ENCODE data around the gene CA5A.

CA5A gene

GRCh38 chr16:87959391-87959990, 23.2 kb upstream of the CA5A start:
- 9% methylated on average over 18 of the region's 23 CpGs for WGBS (ENCODE audit: insufficient coverage)
- no peaks in the 10 kb centered on the region for H3K9me3 ChIP-seq (ENCODE audit: control extremely low read depth in 1 of 5, control insufficient read depth in 4 of 5, insufficient read depth in 2 of 5, low read depth in 1 of 5, low read length in 4 of 5)
- peaks cover 0 to 11% (median 0%) of the 10 kb centered on the region in 4 experiments for H3K36me3 ChIP-seq (ENCODE audit: control insufficient read depth in 4 of 4, insufficient read depth in 4 of 4, low read length in 3 of 4)
- POLR2A ChIA-PET, result interaction anchor here (1.6 kb wide), 1 partner anchor 8 kb away, joined by 5 read pairs; the partner anchor contains the start of gene BANP
- CTCF ChIA-PET, result interaction anchor here (0.7 to 1.5 kb wide), 3 partner anchors 22 to 181 kb away, joined by 3 read pairs; no protein-coding TSS in a partner anchor
- H3K27ac ChIP-seq (ENCODE audit: insufficient read depth in 1 of 2, low read depth in 1 of 2, low read length in 2 of 2, poor library complexity in 1 of 2, severe bottlenecking in 2 of 2), result peak overlapping the region; percentile 26 to 82
- H3K27me3 ChIP-seq (replicated peaks in 2 of 5; ENCODE audit: control insufficient read depth in 4 of 5, insufficient read depth in 5 of 5, low read length in 4 of 5), result no peaks in the 10 kb centered on the region
- H3K4me1 ChIP-seq (ENCODE audit: control extremely low read depth in 1 of 4, control insufficient read depth in 4 of 4, insufficient read depth in 4 of 4, low read length in 3 of 4), result peaks cover 14 to 96% (median 93%) of the 10 kb centered on the region in 4 experiments
- peak; percentile 50 to 72 (median 62) for DNase-seq
- peak overlapping the region; percentile 11 to 78 (median 58) for H3K4me3 ChIP-seq (ENCODE audit: control insufficient read depth in 1 of 7, extremely low read depth in 1 of 7, insufficient read depth in 4 of 7, low read depth in 2 of 7, low read length in 6 of 7)

DNA sequence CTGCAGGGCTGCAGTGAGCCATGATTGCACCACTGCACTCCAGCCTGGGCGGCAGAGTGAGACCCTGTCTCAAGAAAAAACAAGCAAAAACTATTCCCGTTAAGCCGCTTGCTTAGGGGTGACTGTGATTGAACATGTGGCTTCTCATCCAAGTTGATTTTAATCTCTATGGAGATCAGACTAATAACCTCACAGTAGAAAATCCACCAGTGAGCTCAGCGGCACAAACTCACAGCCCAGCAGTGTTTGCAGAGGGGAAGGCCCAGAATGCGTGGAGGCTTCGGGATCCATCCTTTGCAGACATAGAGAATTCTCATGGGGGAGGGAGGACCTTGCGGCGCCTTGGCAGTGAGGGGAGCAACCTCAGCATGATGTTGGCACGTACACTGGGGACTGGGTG, 22.3 kb upstream of the CA5A start:
- Histone ChIP-seq H3K27me3 (replicated peaks in 2 of 5; ENCODE audit: control insufficient read depth in 4 of 5, insufficient read depth in 5 of 5, low read length in 4 of 5) (no peaks in the 10 kb centered on the region), H3K4me1 (ENCODE audit: control extremely low read depth in 1 of 4, control insufficient read depth in 4 of 4, insufficient read depth in 4 of 4, low read length in 3 of 4) (peaks cover 16 to 96% (median 93%) of the 10 kb centered on the region in 4 experiments), H3K9me3 (ENCODE audit: control extremely low read depth in 1 of 5, control insufficient read depth in 4 of 5, insufficient read depth in 2 of 5, low read depth in 1 of 5, low read length in 4 of 5) (no peaks in the 10 kb centered on the region), H3K27ac (ENCODE audit: insufficient read depth in 1 of 2, low read depth in 1 of 2, low read length in 2 of 2, poor library complexity in 1 of 2, severe bottlenecking in 2 of 2) (no peak overlapping the region), H3K4me3 (ENCODE audit: control insufficient read depth in 1 of 7, extremely low read depth in 1 of 7, insufficient read depth in 4 of 7, low read depth in 2 of 7, low read length in 6 of 7) (peak overlapping the region in 3 of 7 experiments; percentile 6 to 78 (median 22)), H3K36me3 (ENCODE audit: control insufficient read depth in 4 of 4, insufficient read depth in 4 of 4, low read length in 3 of 4) (peaks cover 0 to 15% (median 0%) of the 10 kb centered on the region in 4 experiments)
- DNase-seq, result no peak
- WGBS (ENCODE audit: insufficient coverage), result 95% methylated on average over 6 of the region's 9 CpGs
- POLR2A ChIA-PET, result no interaction called here
- CTCF ChIA-PET, result interaction anchor here (1.5 kb wide), 2 partner anchors 10 to 23 kb away, joined by 3 read pairs; no protein-coding TSS in a partner anchor

DNA sequence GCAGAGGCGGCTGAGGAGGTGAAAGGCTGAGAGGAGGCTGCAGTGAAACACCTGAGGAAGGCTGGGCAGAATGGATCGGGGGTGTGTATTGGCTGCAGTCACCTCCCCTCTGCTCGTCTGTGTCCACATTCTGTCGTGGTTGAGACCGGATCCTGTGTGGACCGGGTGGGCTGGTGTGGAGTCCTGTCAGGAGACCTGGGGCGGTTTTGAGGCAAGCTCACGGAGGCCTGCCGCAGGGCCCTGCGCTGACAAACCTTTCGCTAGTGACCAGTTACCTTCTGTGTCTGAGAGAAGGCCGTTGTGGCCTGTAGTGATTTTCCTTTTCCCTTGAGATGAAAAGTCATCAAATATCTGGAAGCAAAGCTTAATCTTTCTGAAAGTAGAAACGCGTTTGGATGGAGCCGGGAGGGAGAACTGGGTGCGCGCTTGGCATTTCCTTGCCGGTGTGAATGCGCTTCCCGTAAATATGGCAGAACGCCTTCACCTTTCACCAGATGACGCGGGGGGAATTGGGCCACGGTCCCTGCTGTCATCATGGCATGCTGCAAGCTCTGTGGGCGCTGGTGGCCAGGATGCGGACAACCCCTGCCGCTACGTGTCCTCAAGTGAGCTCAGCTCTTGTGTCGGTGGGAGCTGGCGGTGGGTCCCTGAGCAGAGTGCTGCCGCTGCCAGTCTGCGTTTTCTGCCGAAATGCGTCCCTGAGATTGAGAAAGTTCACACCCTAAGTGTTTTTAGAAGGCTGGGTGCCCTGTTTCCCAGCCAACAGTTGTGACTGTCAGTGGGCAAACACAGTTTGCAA, 21.2 kb upstream of the CA5A start:
- POLR2A ChIA-PET, result no interaction called here
- peaks cover 23 to 96% (median 93%) of the 10 kb centered on the region in 4 experiments for H3K4me1 ChIP-seq (ENCODE audit: control extremely low read depth in 1 of 4, control insufficient read depth in 4 of 4, insufficient read depth in 4 of 4, low read length in 3 of 4)

DNA sequence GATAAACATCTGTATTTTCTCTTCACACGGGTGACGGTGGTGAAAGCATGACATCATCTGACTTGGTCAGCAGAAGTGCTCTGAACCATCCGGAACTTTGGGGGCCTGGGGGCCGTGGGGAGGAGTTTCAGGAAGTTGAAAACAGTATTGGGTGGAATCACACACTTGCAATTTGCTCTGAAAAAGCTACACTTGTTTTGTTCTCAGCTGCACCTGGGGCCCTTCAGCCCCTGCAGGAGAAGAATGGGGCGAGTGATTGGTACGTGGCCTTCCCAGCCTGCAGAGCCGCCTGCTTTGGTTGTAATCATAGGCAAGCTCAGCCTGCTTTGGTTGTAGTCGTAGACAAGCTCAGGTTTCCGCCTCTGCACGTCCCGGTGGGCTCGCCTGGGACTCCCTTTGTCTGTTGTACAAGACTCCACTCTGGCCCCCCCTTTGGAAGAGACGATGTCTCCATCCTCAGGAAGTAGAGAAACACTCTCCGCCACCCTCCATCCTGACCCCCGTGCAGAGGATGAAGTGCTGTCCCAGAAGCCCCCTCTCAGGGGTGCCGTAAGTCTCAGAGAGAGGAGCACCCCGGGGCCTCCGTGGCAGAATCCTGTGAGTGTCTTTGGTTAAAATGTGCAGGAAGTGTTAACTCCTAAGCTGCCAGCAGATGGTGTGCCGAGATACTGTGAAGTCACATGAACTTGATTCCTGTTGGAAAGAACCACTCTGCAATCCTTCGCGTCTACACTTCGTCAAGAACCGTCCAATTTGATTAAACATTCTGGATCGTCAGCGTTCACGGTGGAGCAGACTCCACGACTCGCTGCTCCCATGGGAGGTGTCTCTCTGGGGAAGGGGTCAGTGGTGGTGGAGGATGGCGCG, 20.3 kb upstream of the CA5A start:
- Histone ChIP-seq H3K9me3 (ENCODE audit: control extremely low read depth in 1 of 5, control insufficient read depth in 4 of 5, insufficient read depth in 2 of 5, low read depth in 1 of 5, low read length in 4 of 5) (no peaks in the 10 kb centered on the region), H3K27ac (ENCODE audit: insufficient read depth in 1 of 2, low read depth in 1 of 2, low read length in 2 of 2, poor library complexity in 1 of 2, severe bottlenecking in 2 of 2) (peak overlapping the region; percentile 76 to 86), H3K27me3 (replicated peaks in 2 of 5; ENCODE audit: control insufficient read depth in 4 of 5, insufficient read depth in 5 of 5, low read length in 4 of 5) (no peaks in the 10 kb centered on the region), H3K36me3 (ENCODE audit: control insufficient read depth in 4 of 4, insufficient read depth in 4 of 4, low read length in 3 of 4) (peaks cover 0 to 16% (median 0%) of the 10 kb centered on the region in 4 experiments), H3K4me3 (ENCODE audit: control insufficient read depth in 1 of 7, extremely low read depth in 1 of 7, insufficient read depth in 4 of 7, low read depth in 2 of 7, low read length in 6 of 7) (peak overlapping the region in 6 of 7 experiments; percentile 38 to 70 (median 60)), H3K4me1 (ENCODE audit: control extremely low read depth in 1 of 4, control insufficient read depth in 4 of 4, insufficient read depth in 4 of 4, low read length in 3 of 4) (peaks cover 24 to 96% (median 92%) of the 10 kb centered on the region in 4 experiments)
- DNase-seq, result peak; percentile 93 to 98 (median 97)
- ChIA-PET POLR2A (interaction anchor here (1.3 kb wide), 1 partner anchor 10 kb away, joined by 3 read pairs; no protein-coding TSS in a partner anchor), CTCF (interaction anchor here (0.7 to 1.5 kb wide), 10 partner anchors 8 to 481 kb away, joined by 3 to 5 read pairs (median 3); no protein-coding TSS in a partner anchor)
- WGBS (ENCODE audit: insufficient coverage), result 12% methylated on average over 24 of the region's 30 CpGs

More for the DNA sequence above, 21.2 kb upstream of the CA5A start:
- H3K27me3 ChIP-seq (replicated peaks in 2 of 5; ENCODE audit: control insufficient read depth in 4 of 5, insufficient read depth in 5 of 5, low read length in 4 of 5), result no peaks in the 10 kb centered on the region
- peak overlapping the region; percentile 76 to 86 for H3K27ac ChIP-seq (ENCODE audit: insufficient read depth in 1 of 2, low read depth in 1 of 2, low read length in 2 of 2, poor library complexity in 1 of 2, severe bottlenecking in 2 of 2)
- CTCF ChIA-PET, result interaction anchor here (1.1 to 1.5 kb wide), 6 partner anchors 9 to 480 kb away, joined by 3 to 5 read pairs (median 3); no protein-coding TSS in a partner anchor
- H3K9me3 ChIP-seq (ENCODE audit: control extremely low read depth in 1 of 5, control insufficient read depth in 4 of 5, insufficient read depth in 2 of 5, low read depth in 1 of 5, low read length in 4 of 5), result no peaks in the 10 kb centered on the region
- peak overlapping the region in 6 of 7 experiments; percentile 38 to 70 (median 60) for H3K4me3 ChIP-seq (ENCODE audit: control insufficient read depth in 1 of 7, extremely low read depth in 1 of 7, insufficient read depth in 4 of 7, low read depth in 2 of 7, low read length in 6 of 7)
- no peak for DNase-seq
- H3K36me3 ChIP-seq (ENCODE audit: control insufficient read depth in 4 of 4, insufficient read depth in 4 of 4, low read length in 3 of 4), result peaks cover 0 to 16% (median 0%) of the 10 kb centered on the region in 4 experiments
- 92% methylated on average over 33 of the region's 34 CpGs for WGBS (ENCODE audit: insufficient coverage)

- no peaks in the 10 kb centered on the region for H3K27me3 ChIP-seq (replicated peaks in 2 of 5; ENCODE audit: control insufficient read depth in 4 of 5, insufficient read depth in 5 of 5, low read length in 4 of 5)
- CTCF ChIA-PET, result interaction anchor here (0.7 to 1.5 kb wide), 6 partner anchors 11 to 481 kb away, joined by 3 to 5 read pairs (median 3); no protein-coding TSS in a partner anchor
- DNase-seq, result no peak
- H3K9me3 ChIP-seq (ENCODE audit: control extremely low read depth in 1 of 5, control insufficient read depth in 4 of 5, insufficient read depth in 2 of 5, low read depth in 1 of 5, low read length in 4 of 5), result no peaks in the 10 kb centered on the region
- H3K27ac ChIP-seq (ENCODE audit: insufficient read depth in 1 of 2, low read depth in 1 of 2, low read length in 2 of 2, poor library complexity in 1 of 2, severe bottlenecking in 2 of 2), result peak overlapping the region; percentile 76 to 86
- H3K4me3 ChIP-seq (ENCODE audit: control insufficient read depth in 1 of 7, extremely low read depth in 1 of 7, insufficient read depth in 4 of 7, low read depth in 2 of 7, low read length in 6 of 7), result peak overlapping the region in 5 of 7 experiments; percentile 38 to 70 (median 63)
- WGBS (ENCODE audit: insufficient coverage), result no CpG with 5 or more reads among the region's 3 CpGs
- POLR2A ChIA-PET, result interaction anchor here (1.3 kb wide), 1 partner anchor 11 kb away, joined by 3 read pairs; no protein-coding TSS in a partner anchor
- peaks cover 24 to 91% (median 89%) of the 10 kb centered on the region in 4 experiments for H3K4me1 ChIP-seq (ENCODE audit: control extremely low read depth in 1 of 4, control insufficient read depth in 4 of 4, insufficient read depth in 4 of 4, low read length in 3 of 4)
- peaks cover 0 to 16% (median 0%) of the 10 kb centered on the region in 4 experiments for H3K36me3 ChIP-seq (ENCODE audit: control insufficient read depth in 4 of 4, insufficient read depth in 4 of 4, low read length in 3 of 4)
Observed at GRCh38 chr16:87956098-87956364, 19.7 kb upstream of the CA5A start.

DNA sequence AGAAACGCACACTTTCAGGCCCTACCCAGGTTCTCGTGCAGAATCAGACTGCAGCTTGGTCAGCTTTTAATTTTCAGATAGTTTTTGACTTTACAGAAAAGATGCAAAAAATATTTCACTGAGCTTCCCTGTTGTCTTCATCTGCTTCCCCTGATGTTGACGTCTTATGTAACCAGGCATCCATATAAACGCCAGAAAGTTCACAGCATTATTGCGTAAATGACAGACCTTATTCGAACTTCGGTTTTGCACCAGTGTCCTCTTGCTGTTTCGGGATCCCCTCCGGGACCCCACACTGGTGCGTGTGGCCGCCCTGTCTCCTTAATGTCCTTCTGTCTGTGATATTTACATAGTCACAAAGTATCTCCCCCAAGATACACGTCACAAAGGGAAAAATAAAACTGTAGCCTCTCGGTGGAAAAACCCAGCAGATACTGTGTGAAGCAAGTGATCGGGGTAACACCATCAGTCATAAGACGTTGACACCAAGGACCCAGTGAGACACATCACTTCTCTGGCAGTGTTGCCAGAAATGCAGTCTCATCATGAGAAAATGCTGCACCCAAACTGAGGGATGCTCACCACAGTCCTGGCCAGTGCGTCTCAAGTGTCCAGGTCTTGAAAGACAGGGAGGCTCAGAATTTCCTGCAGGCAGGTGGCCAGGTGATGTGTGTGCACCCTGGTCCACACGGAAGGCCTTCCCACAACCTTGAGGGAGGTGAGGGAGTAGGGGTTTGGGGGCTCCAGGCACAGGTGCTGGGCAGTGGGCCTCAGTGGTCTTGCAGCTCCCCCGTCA, 19.2 kb upstream of the CA5A start:
- no peaks in the 10 kb centered on the region for H3K27me3 ChIP-seq (replicated peaks in 2 of 5; ENCODE audit: control insufficient read depth in 4 of 5, insufficient read depth in 5 of 5, low read length in 4 of 5)
- H3K4me1 ChIP-seq (ENCODE audit: control extremely low read depth in 1 of 4, control insufficient read depth in 4 of 4, insufficient read depth in 4 of 4, low read length in 3 of 4), result peaks cover 22 to 89% (median 86%) of the 10 kb centered on the region in 4 experiments
- H3K27ac ChIP-seq (ENCODE audit: insufficient read depth in 1 of 2, low read depth in 1 of 2, low read length in 2 of 2, poor library complexity in 1 of 2, severe bottlenecking in 2 of 2), result peak overlapping the region; percentile 76 to 86
- H3K36me3 ChIP-seq (ENCODE audit: control insufficient read depth in 4 of 4, insufficient read depth in 4 of 4, low read length in 3 of 4), result peaks cover 0 to 16% (median 0%) of the 10 kb centered on the region in 4 experiments
- ChIA-PET CTCF (interaction anchor here (0.8 to 1.4 kb wide), 5 partner anchors 17 to 472 kb away, joined by 3 to 4 read pairs (median 3); no protein-coding TSS in a partner anchor), POLR2A (interaction anchor here (1.3 kb wide), 1 partner anchor 12 kb away, joined by 3 read pairs; no protein-coding TSS in a partner anchor)
- WGBS (ENCODE audit: insufficient coverage), result 88% methylated on average over 16 of the region's 18 CpGs
- no peaks in the 10 kb centered on the region for H3K9me3 ChIP-seq (ENCODE audit: control extremely low read depth in 1 of 5, control insufficient read depth in 4 of 5, insufficient read depth in 2 of 5, low read depth in 1 of 5, low read length in 4 of 5)
- peak overlapping the region in 4 of 7 experiments; percentile 38 to 70 (median 57) for H3K4me3 ChIP-seq (ENCODE audit: control insufficient read depth in 1 of 7, extremely low read depth in 1 of 7, insufficient read depth in 4 of 7, low read depth in 2 of 7, low read length in 6 of 7)
- peak in 2 of 3 donors; percentile 45 to 53 for DNase-seq
